ENCODE measurements around the gene H3-3A.

DNA sequence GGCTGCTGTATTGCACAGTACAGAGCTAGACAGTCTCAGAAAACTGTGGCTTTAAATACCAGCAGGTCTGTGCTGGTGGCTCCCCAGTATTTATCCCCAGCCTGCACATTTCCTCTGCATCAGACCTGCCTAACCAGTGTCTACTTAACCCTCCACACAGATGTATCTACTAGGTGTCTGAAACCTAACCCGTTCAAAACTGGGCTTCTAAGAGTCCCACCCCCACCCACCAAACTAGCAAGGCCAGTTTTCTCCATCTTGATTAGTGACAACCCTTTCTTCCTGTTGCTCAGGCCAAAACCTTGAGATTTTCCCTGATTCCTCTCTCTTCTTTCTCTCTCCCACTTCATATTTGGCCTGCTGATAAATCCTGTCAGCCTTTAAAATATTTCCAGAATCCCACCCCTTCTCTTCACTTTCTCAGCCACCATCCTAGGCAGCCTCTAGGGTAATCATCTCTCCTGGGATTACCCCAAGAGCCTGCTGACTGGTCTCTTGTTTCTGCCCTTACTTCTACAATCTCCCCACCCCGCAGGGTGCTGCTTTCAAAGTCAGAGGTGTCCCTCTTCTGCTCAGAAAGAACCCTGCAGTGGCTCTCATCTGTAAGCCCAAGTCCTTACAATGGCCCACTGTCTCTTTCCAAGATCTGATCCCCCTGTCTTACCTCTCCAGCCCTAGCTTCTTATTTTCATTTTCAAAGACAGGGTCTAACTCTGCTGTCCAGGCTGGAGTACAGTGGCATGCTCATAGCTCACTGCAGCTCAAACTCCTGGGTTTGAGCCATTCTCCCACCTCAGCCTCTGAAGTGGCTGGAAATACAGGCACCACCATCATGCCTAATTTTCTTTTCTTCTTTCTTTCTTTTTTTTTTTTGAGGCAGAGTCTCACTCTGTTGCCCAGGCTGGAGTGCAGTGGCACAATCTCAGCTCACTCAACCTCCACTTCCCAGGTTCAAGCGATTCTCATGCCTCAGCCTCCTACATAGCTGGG, 45.2 kb downstream of the H3-3A start:
- TF ChIP-seq, protein P1, sequence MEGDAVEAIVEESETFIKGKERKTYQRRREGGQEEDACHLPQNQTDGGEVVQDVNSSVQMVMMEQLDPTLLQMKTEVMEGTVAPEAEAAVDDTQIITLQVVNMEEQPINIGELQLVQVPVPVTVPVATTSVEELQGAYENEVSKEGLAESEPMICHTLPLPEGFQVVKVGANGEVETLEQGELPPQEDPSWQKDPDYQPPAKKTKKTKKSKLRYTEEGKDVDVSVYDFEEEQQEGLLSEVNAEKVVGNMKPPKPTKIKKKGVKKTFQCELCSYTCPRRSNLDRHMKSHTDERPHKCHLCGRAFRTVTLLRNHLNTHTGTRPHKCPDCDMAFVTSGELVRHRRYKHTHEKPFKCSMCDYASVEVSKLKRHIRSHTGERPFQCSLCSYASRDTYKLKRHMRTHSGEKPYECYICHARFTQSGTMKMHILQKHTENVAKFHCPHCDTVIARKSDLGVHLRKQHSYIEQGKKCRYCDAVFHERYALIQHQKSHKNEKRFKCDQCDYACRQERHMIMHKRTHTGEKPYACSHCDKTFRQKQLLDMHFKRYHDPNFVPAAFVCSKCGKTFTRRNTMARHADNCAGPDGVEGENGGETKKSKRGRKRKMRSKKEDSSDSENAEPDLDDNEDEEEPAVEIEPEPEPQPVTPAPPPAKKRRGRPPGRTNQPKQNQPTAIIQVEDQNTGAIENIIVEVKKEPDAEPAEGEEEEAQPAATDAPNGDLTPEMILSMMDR (IDR thresholded peaks at IDR 0.05; ENCODE audit: low read length): 0 out of 2 replicates have a peak, but pooled peaks have one; percentile 3
- TF ChIP-seq EZH2phosphoT487 (IDR thresholded peaks at IDR 0.05; ENCODE audit: low read length): no peak
